Mucosa of rectum (tissue), 2 donors: ENCODE data around the gene IGF2BP2.

Source experiments
- H3K27ac ChIP-seq, 2 donors: one replicate each; pipeline ENCODE4 v1.7.0; 2013; ENCODE audit warnings: inconsistent platforms in 2 of 2, low read depth in 2 of 2, low read length in 2 of 2
- H3K27me3 ChIP-seq, 2 donors: one replicate each; pipeline ENCODE4 v1.7.0; 2013; ENCODE audit warnings: low read length in 2 of 2; ENCODE audit not compliant: control insufficient read depth in 2 of 2, insufficient read depth in 2 of 2
- H3K36me3 ChIP-seq, 2 donors: one replicate each; pipeline ENCODE4 v1.7.0; 2013; ENCODE audit warnings: low read length in 2 of 2; ENCODE audit not compliant: control insufficient read depth in 2 of 2, insufficient read depth in 2 of 2
- H3K4me1 ChIP-seq, 2 donors: one replicate each; pipeline ENCODE4 v1.7.0; 2013; ENCODE audit warnings: low read length in 2 of 2, mild to moderate bottlenecking in 1 of 2; ENCODE audit not compliant: control insufficient read depth in 2 of 2, insufficient read depth in 2 of 2
- H3K4me3 ChIP-seq, 2 donors: one replicate each; pipeline ENCODE4 v1.7.0; 2013; ENCODE audit warnings: low read length in 2 of 2
- H3K9ac ChIP-seq, 2 donors: one replicate each; pipeline ENCODE4 v1.7.0; 2013; ENCODE audit warnings: low read length in 2 of 2, low read depth in 1 of 2, mild to moderate bottlenecking in 1 of 2
- H3K9me3 ChIP-seq, 2 donors: one replicate each; pipeline ENCODE4 v1.7.0; 2013; ENCODE audit warnings: low read length in 2 of 2; ENCODE audit not compliant: control insufficient read depth in 2 of 2
- donor health status: healthy.
- donor health status: Normal muscosa, but diverticular disease.

IGF2BP2 gene

GRCh38 chr3:185727873-185728272 is 97.0 kb downstream of the IGF2BP2 start:
- H3K27me3 ChIP-seq: no peaks in the 10 kb centered on the region
- no peak overlapping the region for H3K9ac ChIP-seq
- H3K27ac ChIP-seq: no peak overlapping the region
- H3K9me3 ChIP-seq: no peaks in the 10 kb centered on the region
- no peaks in the 10 kb centered on the region for H3K36me3 ChIP-seq
- no peak overlapping the region for H3K4me3 ChIP-seq
- H3K4me1 ChIP-seq: no peaks in the 10 kb centered on the region

GRCh38 chr3:185726254-185726967 is 98.4 kb downstream of the IGF2BP2 start:
- H3K4me1 ChIP-seq: no peaks in the 10 kb centered on the region
- H3K27ac ChIP-seq: no peak overlapping the region
- H3K9ac ChIP-seq: no peak overlapping the region
- no peaks in the 10 kb centered on the region for H3K9me3 ChIP-seq
- H3K36me3 ChIP-seq: no peaks in the 10 kb centered on the region
- no peak overlapping the region for H3K4me3 ChIP-seq
- no peaks in the 10 kb centered on the region for H3K27me3 ChIP-seq

- Histone ChIP-seq H3K27me3 (no peaks in the 10 kb centered on the region), H3K27ac (no peak overlapping the region), H3K9ac (no peak overlapping the region), H3K9me3 (no peaks in the 10 kb centered on the region), H3K36me3 (no peaks in the 10 kb centered on the region), H3K4me3 (no peak overlapping the region), H3K4me1 (no peaks in the 10 kb centered on the region)
Observed at GRCh38 chr3:185724761-185725160, 100.1 kb downstream of the IGF2BP2 start.

- H3K27me3 ChIP-seq: no peaks in the 10 kb centered on the region
- no peaks in the 10 kb centered on the region for H3K9me3 ChIP-seq
- no peaks in the 10 kb centered on the region for H3K4me1 ChIP-seq
- H3K27ac ChIP-seq: no peak overlapping the region
- H3K9ac ChIP-seq: no peak overlapping the region
- H3K4me3 ChIP-seq: no peak overlapping the region
- no peaks in the 10 kb centered on the region for H3K36me3 ChIP-seq
Observed at GRCh38 chr3:185724251-185724650, 100.6 kb downstream of the IGF2BP2 start.

- Histone ChIP-seq H3K27me3 (no peaks in the 10 kb centered on the region), H3K27ac (no peak overlapping the region), H3K9ac (no peak overlapping the region), H3K36me3 (no peaks in the 10 kb centered on the region), H3K4me1 (no peaks in the 10 kb centered on the region), H3K4me3 (no peak overlapping the region), H3K9me3 (no peaks in the 10 kb centered on the region)
Observed at GRCh38 chr3:185722881-185723280, 102.0 kb downstream of the IGF2BP2 start.

- Histone ChIP-seq H3K27ac (no peak overlapping the region), H3K27me3 (no peaks in the 10 kb centered on the region)
Observed at GRCh38 chr3:185721970-185722369, 102.9 kb downstream of the IGF2BP2 start.

GRCh38 chr3:185720326-185720725 is 104.5 kb downstream of the IGF2BP2 start:
- Histone ChIP-seq H3K36me3 (no peaks in the 10 kb centered on the region), H3K27me3 (no peaks in the 10 kb centered on the region), H3K27ac (no peak overlapping the region), H3K4me3 (no peak overlapping the region), H3K9me3 (no peaks in the 10 kb centered on the region), H3K4me1 (peaks cover 10 to 14% of the 10 kb centered on the region in 2 donors), H3K9ac (no peak overlapping the region)

More at GRCh38 chr3:185721970-185722369, 102.9 kb downstream of the IGF2BP2 start:
- H3K9me3 ChIP-seq: no peaks in the 10 kb centered on the region
- no peak overlapping the region for H3K9ac ChIP-seq
- H3K36me3 ChIP-seq: no peaks in the 10 kb centered on the region
- no peak overlapping the region for H3K4me3 ChIP-seq
- H3K4me1 ChIP-seq: peaks cover 2 to 3% of the 10 kb centered on the region in 2 donors

GRCh38 chr3:185718736-185719593 is 105.9 kb downstream of the IGF2BP2 start:
- no peak overlapping the region for H3K27ac ChIP-seq
- H3K4me1 ChIP-seq: peaks cover 15 to 22% of the 10 kb centered on the region in 2 donors
- no peaks in the 10 kb centered on the region for H3K27me3 ChIP-seq
- no peak overlapping the region for H3K9ac ChIP-seq
- H3K4me3 ChIP-seq: no peak overlapping the region
- no peaks in the 10 kb centered on the region for H3K9me3 ChIP-seq
- no peaks in the 10 kb centered on the region for H3K36me3 ChIP-seq

- Histone ChIP-seq H3K4me3 (no peak overlapping the region), H3K36me3 (no peaks in the 10 kb centered on the region), H3K27me3 (no peaks in the 10 kb centered on the region), H3K9me3 (no peaks in the 10 kb centered on the region), H3K27ac (peak overlapping the region in 1 of 2 donors; percentile 51), H3K9ac (no peak overlapping the region), H3K4me1 (peaks cover 21 to 28% of the 10 kb centered on the region in 2 donors)
Observed at GRCh38 chr3:185717627-185718402, 107.0 kb downstream of the IGF2BP2 start.

GRCh38 chr3:185717121-185717520 is 107.7 kb downstream of the IGF2BP2 start:
- no peak overlapping the region for H3K9ac ChIP-seq
- no peaks in the 10 kb centered on the region for H3K36me3 ChIP-seq
- H3K4me3 ChIP-seq: no peak overlapping the region
- H3K9me3 ChIP-seq: no peaks in the 10 kb centered on the region
- H3K4me1 ChIP-seq: peaks cover 25 to 32% of the 10 kb centered on the region in 2 donors
- no peaks in the 10 kb centered on the region for H3K27me3 ChIP-seq
- peak overlapping the region; percentile 25 to 51 for H3K27ac ChIP-seq
